H9 (cell line): ENCODE results near the gene GINM1. TPM values are rescaled to one million over a fixed set of nuclear protein-coding genes. Genes with fewer than 3 reads are reported as not detected.
A peak's percentile ranks its signal among the peaks of the same experiment; 100 is the strongest.

ENCODE experiments used
- DNase-seq: peaks from one replicate; pipeline ENCODE4 v3.0.0-alpha.2; 2017
- H2AFZ ChIP-seq: one replicate; pipeline ENCODE4 v1.6.1; 2013; ENCODE audit warnings: mild to moderate bottlenecking, low read length, control low read depth, moderate library complexity
- H2AK5ac ChIP-seq: 2 replicates; pipeline ENCODE4 v1.6.1; 2013; ENCODE audit warnings: low read length, control low read depth, mixed read lengths; ENCODE audit not compliant: insufficient read length
- H2BK120ac ChIP-seq: one replicate; pipeline ENCODE4 v1.6.1; 2013; ENCODE audit warnings: low read depth, mild to moderate bottlenecking, low read length, control low read depth, inconsistent platforms; ENCODE audit not compliant: poor library complexity, severe bottlenecking
- H2BK12ac ChIP-seq: 2 replicates; pipeline ENCODE4 v1.6.1; 2013; ENCODE audit warnings: low read length, control low read depth, mixed read lengths, low read depth; ENCODE audit not compliant: insufficient read length
- H2BK15ac ChIP-seq: 2 replicates; pipeline ENCODE4 v1.6.1; 2013; ENCODE audit warnings: low read depth, low read length, control low read depth
- H2BK20ac ChIP-seq: one replicate; pipeline ENCODE4 v1.6.1; 2013; ENCODE audit warnings: low read depth, mild to moderate bottlenecking, low read length, control low read depth, inconsistent platforms; ENCODE audit not compliant: poor library complexity, severe bottlenecking
- H2BK5ac ChIP-seq: 2 replicates; pipeline ENCODE4 v1.6.1; 2013; ENCODE audit warnings: low read length, control low read depth, mixed read lengths; ENCODE audit not compliant: insufficient read length
- H3K14ac ChIP-seq: 2 replicates; pipeline ENCODE4 v1.6.1; 2013; ENCODE audit warnings: low read length, control low read depth; ENCODE audit not compliant: insufficient read depth
- H3K18ac ChIP-seq: 2 replicates; pipeline ENCODE4 v1.6.1; 2013; ENCODE audit warnings: low read depth, mild to moderate bottlenecking, mixed read lengths, low read length, control low read depth; ENCODE audit not compliant: insufficient read length
- H3K23ac ChIP-seq: 2 replicates; pipeline ENCODE4 v1.6.1; 2013; ENCODE audit warnings: low read length, control low read depth, mixed read lengths, low read depth; ENCODE audit not compliant: insufficient read length
- H3K23me2 ChIP-seq: 2 replicates; pipeline ENCODE4 v1.6.1; 2013; ENCODE audit warnings: low read depth, mild to moderate bottlenecking, mixed read lengths, low read length, control low read depth; ENCODE audit not compliant: insufficient read length, poor library complexity, severe bottlenecking
- H3K27ac ChIP-seq: 2 replicates; pipeline ENCODE4 v1.5.1; 2013; ENCODE audit warnings: low read length, control low read depth, mixed read lengths, low read depth; ENCODE audit not compliant: insufficient read length
- H3K27me3 ChIP-seq: 2 replicates; pipeline ENCODE4 v1.6.1; 2013; ENCODE audit warnings: low read length, control low read depth, inconsistent platforms; ENCODE audit not compliant: insufficient read depth
- H3K4ac ChIP-seq: 2 replicates; pipeline ENCODE4 v1.6.1; 2013; ENCODE audit warnings: low read depth, mild to moderate bottlenecking, control low read depth, inconsistent platforms, low read length, moderate library complexity
- H3K4me1 ChIP-seq: 2 replicates; pipeline ENCODE4 v1.6.1; 2013; ENCODE audit warnings: low read length, control low read depth, inconsistent platforms; ENCODE audit not compliant: insufficient read depth
- H3K4me2 ChIP-seq: 2 replicates; pipeline ENCODE4 v1.6.1; 2013; ENCODE audit warnings: low read length, control low read depth, mixed read lengths; ENCODE audit not compliant: insufficient read length, insufficient read depth
- H3K56ac ChIP-seq: 2 replicates; pipeline ENCODE4 v1.6.1; 2013; ENCODE audit warnings: low read depth, mild to moderate bottlenecking, mixed read lengths, low read length, control low read depth; ENCODE audit not compliant: insufficient read length
- H3K79me1 ChIP-seq: 2 replicates; pipeline ENCODE4 v1.6.1; 2013; ENCODE audit warnings: low read depth, mild to moderate bottlenecking, moderate library complexity, low read length, control low read depth, inconsistent platforms; ENCODE audit not compliant: insufficient read depth, poor library complexity, severe bottlenecking
- H3K79me2 ChIP-seq: 2 replicates; pipeline ENCODE4 v1.6.1; 2013; ENCODE audit warnings: low read length, control low read depth, inconsistent platforms; ENCODE audit not compliant: insufficient read depth
- H3K9ac ChIP-seq: 2 replicates; pipeline ENCODE4 v1.6.1; 2013; ENCODE audit warnings: low read length, control low read depth, mixed read lengths; ENCODE audit not compliant: insufficient read length; ENCODE audit errors: extremely low read depth
- H3K9me3 ChIP-seq: one replicate; pipeline ENCODE4 v1.6.1; 2013; ENCODE audit warnings: low read depth, low read length, inconsistent platforms; ENCODE audit not compliant: control insufficient read depth
- H3T11ph ChIP-seq: one replicate; pipeline ENCODE4 v1.6.1; 2013; ENCODE audit warnings: mild to moderate bottlenecking, low read length, control low read depth, inconsistent platforms
- H4K20me1 ChIP-seq: one replicate; pipeline ENCODE4 v1.6.1; 2013; ENCODE audit not compliant: control insufficient read depth, insufficient read length, insufficient read depth
- H4K5ac ChIP-seq: 2 replicates; pipeline ENCODE4 v1.6.1; 2013; ENCODE audit warnings: low read depth, mild to moderate bottlenecking, mixed read lengths, low read length, control low read depth; ENCODE audit not compliant: insufficient read length
- H4K8ac ChIP-seq: replicated peaks from 2 replicates; pipeline ENCODE4 v1.6.1; 2013; ENCODE audit warnings: low read length, control low read depth, mixed read lengths, low read depth; ENCODE audit not compliant: insufficient read length
- H4K91ac ChIP-seq: 2 replicates; pipeline ENCODE4 v1.6.1; 2013; ENCODE audit warnings: low read depth, mild to moderate bottlenecking, moderate library complexity, mixed read lengths, low read length, control low read depth; ENCODE audit not compliant: insufficient read length
- H3K27ac Mint-ChIP-seq, 3 experiments: 2 replicates in 2 of 3; 3 replicates in 1 of 3; pipeline ENCODE4 v1.8.0; 2020 to 2021; ENCODE audit warnings: mixed read lengths in 3 of 3, mild to moderate bottlenecking in 1 of 3, moderate library complexity in 1 of 3
- H3K27me3 Mint-ChIP-seq: 2 replicates; pipeline ENCODE4 v1.8.0; 2021; ENCODE audit warnings: low read depth, mild to moderate bottlenecking, moderate library complexity, mixed read lengths
- H3K36me3 Mint-ChIP-seq, 3 experiments: 2 replicates in 2 of 3; 3 replicates in 1 of 3; pipeline ENCODE4 v1.8.0; 2020 to 2021; ENCODE audit warnings: low read depth in 3 of 3, mixed read lengths in 3 of 3; ENCODE audit not compliant: insufficient read depth in 1 of 3
- H3K4me1 Mint-ChIP-seq, 2 experiments: 2 replicates each; pipeline ENCODE4 v1.8.0; 2020; ENCODE audit warnings: mixed read lengths in 2 of 2
- H3K4me3 Mint-ChIP-seq, 2 experiments: 2 replicates in 1 of 2; 3 replicates in 1 of 2; pipeline ENCODE4 v1.8.0; 2020 to 2021; ENCODE audit warnings: mild to moderate bottlenecking in 2 of 2, mixed read lengths in 2 of 2, moderate library complexity in 1 of 2
- H3K9me3 Mint-ChIP-seq, 2 experiments: 2 replicates in 1 of 2; 3 replicates in 1 of 2; pipeline ENCODE4 v1.8.0; 2020; ENCODE audit warnings: mild to moderate bottlenecking in 2 of 2, mixed read lengths in 2 of 2, moderate library complexity in 1 of 2
- WGBS: extraction: QIAGEN DNeasy Blood & Tissue Kit; methylation state at CpG from one replicate; pipeline ENCODE4 v1.1.7; 2013; ENCODE audit warnings: missing lambda C conversion rate, low lambda C conversion rate, mixed read lengths; ENCODE audit not compliant: insufficient read length; ENCODE audit errors: extremely low coverage; 5-methylcytosine and 5-hydroxymethylcytosine counted together
- total RNA-seq: library from RNA; stranded (reverse); gene quantifications from 2 replicates; pipeline ENCODE4 v1.2.1, GENCODE V29; 2021
- TF ChIP-seq, protein P1 (sequence below): fragments of 200-600 bp; sonication (generic); conservative IDR thresholded peaks from 3 replicates; pipeline ENCODE4 v1.8.0; 2021; ENCODE audit warnings: antibody characterized with exemption, mild to moderate bottlenecking

Gene GINM1
- total RNA-seq, 1 experiment from 2014 or later = 24.5 TPM

DNA sequence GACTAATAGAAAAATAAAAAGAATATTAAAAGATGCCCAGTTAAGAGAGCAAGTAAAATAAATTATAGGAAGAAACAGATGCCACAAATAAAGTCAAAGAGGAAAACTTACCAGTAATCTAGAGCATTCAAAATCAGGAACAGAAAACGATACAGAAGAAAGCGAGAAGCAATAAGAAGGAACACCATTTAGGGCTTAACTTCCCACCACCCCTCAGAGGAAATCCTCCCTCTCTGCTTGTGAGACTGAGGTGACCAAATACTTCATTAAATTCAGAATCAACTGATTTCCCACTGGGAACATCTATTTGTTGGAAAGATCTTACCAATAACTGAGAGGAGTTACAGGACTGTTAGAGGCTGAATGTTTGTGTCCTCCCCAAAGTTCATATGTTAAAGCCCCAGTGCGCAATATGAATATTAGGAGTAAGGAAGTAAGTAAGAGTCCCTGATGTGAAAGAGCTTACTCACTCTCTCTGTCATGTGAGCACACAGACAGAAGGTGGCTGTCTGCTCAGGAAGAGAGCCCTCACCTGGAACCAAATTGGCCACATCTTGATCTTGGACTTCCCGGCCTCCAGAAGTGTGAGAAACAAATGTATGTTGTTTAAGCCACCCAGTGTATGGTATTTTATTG is 62.8 kb downstream of the GINM1 start:
- no peaks in the 10 kb centered on the region for H3K27me3 Mint-ChIP-seq
- H3K27me3 ChIP-seq = no peaks in the 10 kb centered on the region

More for the DNA sequence above, 62.8 kb downstream of the GINM1 start:
- Histone ChIP-seq H2BK5ac (no peak overlapping the region), H3T11ph (no peak overlapping the region), H4K5ac (no peak overlapping the region), H2BK12ac (no peak overlapping the region), H3K4ac (no peak overlapping the region), H3K56ac (no peak overlapping the region), H3K23ac (no peak overlapping the region), H3K27ac (no peak overlapping the region), H3K4me1 (no peaks in the 10 kb centered on the region), H3K9me3 (no peaks in the 10 kb centered on the region), H4K20me1 (no peaks in the 10 kb centered on the region), H2BK20ac (no peak overlapping the region), H4K91ac (no peak overlapping the region), H3K14ac (no peak overlapping the region), H2BK120ac (no peak overlapping the region), H3K9ac (no peak overlapping the region), H3K4me2 (no peak overlapping the region), H2BK15ac (no peak overlapping the region), H2AFZ (no peak overlapping the region), H3K79me1 (no peaks in the 10 kb centered on the region), H4K8ac (no peak overlapping the region), H3K79me2 (no peaks in the 10 kb centered on the region), H3K23me2 (no peaks in the 10 kb centered on the region), H2AK5ac (no peak overlapping the region), H3K18ac (no peak overlapping the region)
- TF ChIP-seq, protein P1, sequence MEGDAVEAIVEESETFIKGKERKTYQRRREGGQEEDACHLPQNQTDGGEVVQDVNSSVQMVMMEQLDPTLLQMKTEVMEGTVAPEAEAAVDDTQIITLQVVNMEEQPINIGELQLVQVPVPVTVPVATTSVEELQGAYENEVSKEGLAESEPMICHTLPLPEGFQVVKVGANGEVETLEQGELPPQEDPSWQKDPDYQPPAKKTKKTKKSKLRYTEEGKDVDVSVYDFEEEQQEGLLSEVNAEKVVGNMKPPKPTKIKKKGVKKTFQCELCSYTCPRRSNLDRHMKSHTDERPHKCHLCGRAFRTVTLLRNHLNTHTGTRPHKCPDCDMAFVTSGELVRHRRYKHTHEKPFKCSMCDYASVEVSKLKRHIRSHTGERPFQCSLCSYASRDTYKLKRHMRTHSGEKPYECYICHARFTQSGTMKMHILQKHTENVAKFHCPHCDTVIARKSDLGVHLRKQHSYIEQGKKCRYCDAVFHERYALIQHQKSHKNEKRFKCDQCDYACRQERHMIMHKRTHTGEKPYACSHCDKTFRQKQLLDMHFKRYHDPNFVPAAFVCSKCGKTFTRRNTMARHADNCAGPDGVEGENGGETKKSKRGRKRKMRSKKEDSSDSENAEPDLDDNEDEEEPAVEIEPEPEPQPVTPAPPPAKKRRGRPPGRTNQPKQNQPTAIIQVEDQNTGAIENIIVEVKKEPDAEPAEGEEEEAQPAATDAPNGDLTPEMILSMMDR = no peak
- no peak overlapping the region for H3K4me3 Mint-ChIP-seq
- no peaks in the 10 kb centered on the region for H3K4me1 Mint-ChIP-seq
- WGBS = no CpG with 5 or more reads among the region's 4 CpGs
- H3K36me3 Mint-ChIP-seq = peaks cover 4 to 29% (median 13%) of the 10 kb centered on the region in 3 experiments; a peak in 5 of 7 replicates
- H3K9me3 Mint-ChIP-seq = no peaks in the 10 kb centered on the region
- peak overlapping the region in 2 of 3 experiments; percentile 9 to 14; a peak in 3 of 7 replicates for H3K27ac Mint-ChIP-seq
- DNase-seq = no peak
